Measurements from ENCODE around the gene PEX7.
A peak's percentile ranks its signal among the peaks of the same experiment; 100 is the strongest.

The PEX7 gene

GRCh38 chr6:136790411-136791295 is 31.7 kb upstream of the PEX7 start:
- in situ Hi-C loops (cut with HindIII; ENCODE audit: low sequenced_read_pairs): no loop called here
- DNase-seq (ENCODE audit: low read depth, low spot score): peak; percentile 30
- no peak for TF ChIP-seq CTCF (IDR thresholded peaks at IDR 0.05; ENCODE audit: low read depth, low read length)
- peak overlapping the region; percentile 82 for H3K4me3 ChIP-seq (ENCODE audit: low read depth, low read length)

GRCh38 chr6:136791296-136792094 is 30.9 kb upstream of the PEX7 start:
- H3K4me3 ChIP-seq (ENCODE audit: low read depth, low read length): peak overlapping the region; percentile 82
- TF ChIP-seq CTCF (IDR thresholded peaks at IDR 0.05; ENCODE audit: low read depth, low read length): no peak
- peak; percentile 60 for DNase-seq (ENCODE audit: low read depth, low spot score)
- in situ Hi-C loops (cut with HindIII; ENCODE audit: low sequenced_read_pairs): no loop called here

GRCh38 chr6:136792095-136792409 is 30.3 kb upstream of the PEX7 start:
- peak overlapping the region; percentile 82 for H3K4me3 ChIP-seq (ENCODE audit: low read depth, low read length)
- DNase-seq (ENCODE audit: low read depth, low spot score): no peak
- in situ Hi-C loops (cut with HindIII; ENCODE audit: low sequenced_read_pairs): no loop called here
- TF ChIP-seq CTCF (IDR thresholded peaks at IDR 0.05; ENCODE audit: low read depth, low read length): no peak

GRCh38 chr6:136792410-136793262 is 29.8 kb upstream of the PEX7 start, which contains the start of gene MAP3K5:
Gene MAP3K5, minus strand, starts transcription at chr6:136792477. Its CDS starts 320 bp downstream, at chr6:136792157.
- peak within 1 kb of the TSS; percentile 82 for H3K4me3 ChIP-seq (ENCODE audit: low read depth, low read length)
- peak; percentile 92 for TF ChIP-seq CTCF (IDR thresholded peaks at IDR 0.05; ENCODE audit: low read depth, low read length)
- in situ Hi-C loops (cut with HindIII; ENCODE audit: low sequenced_read_pairs): no loop called here
- peak; percentile 91 for DNase-seq (ENCODE audit: low read depth, low spot score)

GRCh38 chr6:136793363-136793762 is 29.0 kb upstream of the PEX7 start:
- in situ Hi-C loops (cut with HindIII; ENCODE audit: low sequenced_read_pairs): no loop called here
- TF ChIP-seq CTCF (IDR thresholded peaks at IDR 0.05; ENCODE audit: low read depth, low read length): no peak
- H3K4me3 ChIP-seq (ENCODE audit: low read depth, low read length): peak overlapping the region; percentile 82
- no peak for DNase-seq (ENCODE audit: low read depth, low spot score)

GRCh38 chr6:136795386-136795785 is 27.0 kb upstream of the PEX7 start:
- no peak for DNase-seq (ENCODE audit: low read depth, low spot score)
- no peak for TF ChIP-seq CTCF (IDR thresholded peaks at IDR 0.05; ENCODE audit: low read depth, low read length)
- in situ Hi-C loops (cut with HindIII; ENCODE audit: low sequenced_read_pairs): no loop called here
- no peak overlapping the region for H3K4me3 ChIP-seq (ENCODE audit: low read depth, low read length)
